ENCODE measurements around the gene RABGAP1L.
"Not testable (repeated sequence)": the region's sequence is repeated elsewhere in the genome, so short reads cannot be mapped to it uniquely, and the experiment has no call there.

RABGAP1L gene

GRCh38 chr1:174156437-174156836 lies 2.9 kb upstream of the RABGAP1L start:
- DNase-seq = no peak

- no peak for DNase-seq
These were observed 2.0 kb upstream of the RABGAP1L start for GRCh38 chr1:174157157-174157806.

- DNase-seq = no peak
These were observed 511 bp upstream of the RABGAP1L start for GRCh38 chr1:174158767-174159251.

GRCh38 chr1:174160109-174160473 lies 771 bp downstream of the RABGAP1L start:
- DNase-seq = peak in 1 of 2 experiments; percentile 5

- no peak for DNase-seq
These were observed 1.3 kb downstream of the RABGAP1L start for GRCh38 chr1:174160603-174161002.

GRCh38 chr1:174161813-174162212 lies 2.5 kb downstream of the RABGAP1L start:
- DNase-seq = no peak

- DNase-seq = no peak
These were observed 5.5 kb downstream of the RABGAP1L start for GRCh38 chr1:174164826-174165225.

- no peak for DNase-seq
These were observed 6.3 kb downstream of the RABGAP1L start for GRCh38 chr1:174165471-174166137.

GRCh38 chr1:174166530-174167264 lies 7.4 kb downstream of the RABGAP1L start:
- DNase-seq = no peak

- no peak for DNase-seq
These were observed 8.0 kb downstream of the RABGAP1L start for GRCh38 chr1:174167265-174167803.

- no peak for DNase-seq
These were observed 10.0 kb downstream of the RABGAP1L start for GRCh38 chr1:174169342-174169741.

GRCh38 chr1:174171073-174171472 lies 11.8 kb downstream of the RABGAP1L start:
- no peak for DNase-seq

- DNase-seq = no peak
These were observed 15.4 kb downstream of the RABGAP1L start for GRCh38 chr1:174174461-174175329.

- DNase-seq = not testable (repeated sequence)
These were observed 19.1 kb downstream of the RABGAP1L start for GRCh38 chr1:174178459-174178858.

- DNase-seq = no peak
These were observed 30.2 kb downstream of the RABGAP1L start for GRCh38 chr1:174189428-174190062.

- no peak for DNase-seq
These were observed 31.4 kb downstream of the RABGAP1L start for GRCh38 chr1:174190691-174191199.

GRCh38 chr1:174191349-174191862 lies 32.1 kb downstream of the RABGAP1L start:
- no peak for DNase-seq

- no peak for DNase-seq
These were observed 35.1 kb downstream of the RABGAP1L start for GRCh38 chr1:174194461-174194860.

- DNase-seq = no peak
These were observed 37.8 kb downstream of the RABGAP1L start for GRCh38 chr1:174197088-174197487.

- DNase-seq = no peak
These were observed 38.2 kb downstream of the RABGAP1L start for GRCh38 chr1:174197547-174197946.

- DNase-seq = no peak
These were observed 38.9 kb downstream of the RABGAP1L start for GRCh38 chr1:174198202-174198601.

- no peak for DNase-seq
These were observed 41.4 kb downstream of the RABGAP1L start for GRCh38 chr1:174200746-174201145.
